IPS-20b (cell line): ENCODE measurements around the gene ASCC1.

Experiments used
- H3K27ac ChIP-seq: one replicate; pipeline ENCODE4 v1.5.1; 2013; ENCODE audit warnings: low read length
- H3K27me3 ChIP-seq: 2 replicates; pipeline ENCODE4 v1.6.1; 2013; ENCODE audit warnings: mild to moderate bottlenecking, low read length, inconsistent platforms; ENCODE audit not compliant: insufficient read depth
- H3K36me3 ChIP-seq: 2 replicates; pipeline ENCODE4 v1.6.1; 2013; ENCODE audit warnings: low read depth, mild to moderate bottlenecking, inconsistent platforms, low read length, moderate library complexity; ENCODE audit not compliant: insufficient read depth
- H3K4me1 ChIP-seq: 2 replicates; pipeline ENCODE4 v1.6.1; 2013; ENCODE audit warnings: mild to moderate bottlenecking, control low read depth, inconsistent platforms, low read length, moderate library complexity; ENCODE audit not compliant: insufficient read depth
- H3K4me3 ChIP-seq: 2 replicates; pipeline ENCODE4 v1.5.1; 2013; ENCODE audit warnings: mild to moderate bottlenecking, low read length, inconsistent platforms
- H3K9ac ChIP-seq: 2 replicates; pipeline ENCODE4 v1.6.1; 2013; ENCODE audit warnings: low read depth, mild to moderate bottlenecking, inconsistent platforms, low read length, moderate library complexity
- H3K9me3 ChIP-seq: 2 replicates; pipeline ENCODE4 v1.6.1; 2013; ENCODE audit warnings: mild to moderate bottlenecking, low read depth, low read length, inconsistent platforms; ENCODE audit not compliant: insufficient read depth

The ASCC1 gene

DNA sequence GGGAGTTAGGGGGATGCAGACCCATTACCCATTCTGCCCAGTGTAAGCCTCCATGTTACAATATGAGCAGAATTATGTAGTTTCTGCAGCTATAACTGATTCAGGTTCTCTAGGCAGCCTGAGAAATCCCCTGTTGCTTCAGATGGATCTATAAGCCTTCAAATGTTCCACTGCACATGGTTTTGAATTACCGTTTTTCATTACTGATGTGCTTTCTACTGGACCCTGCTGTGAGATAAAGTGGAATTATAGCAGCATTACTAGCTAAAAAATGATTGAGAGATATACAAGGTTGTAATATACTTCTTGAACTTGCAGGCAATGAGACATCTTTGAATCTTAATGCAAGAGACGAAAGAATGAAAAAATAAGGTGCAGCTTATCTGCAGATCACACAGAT, 38.6 kb downstream of the ASCC1 start:
- Histone ChIP-seq H3K27ac (no peak overlapping the region), H3K4me1 (no peaks in the 10 kb centered on the region)

GRCh38 chr10:72176701-72177100, 39.4 kb downstream of the ASCC1 start:
- Histone ChIP-seq H3K4me3 (no peak overlapping the region), H3K9me3 (no peaks in the 10 kb centered on the region), H3K9ac (no peak overlapping the region), H3K4me1 (no peaks in the 10 kb centered on the region), H3K27ac (no peak overlapping the region), H3K36me3 (peaks cover 15% of the 10 kb centered on the region; the same call in 1 of the 2 replicates), H3K27me3 (no peaks in the 10 kb centered on the region)

More for the DNA sequence above, 38.6 kb downstream of the ASCC1 start:
- Histone ChIP-seq H3K4me3 (no peak overlapping the region), H3K36me3 (peaks cover 15% of the 10 kb centered on the region; the same call in 1 of the 2 replicates), H3K9me3 (no peaks in the 10 kb centered on the region), H3K9ac (no peak overlapping the region), H3K27me3 (no peaks in the 10 kb centered on the region)

DNA sequence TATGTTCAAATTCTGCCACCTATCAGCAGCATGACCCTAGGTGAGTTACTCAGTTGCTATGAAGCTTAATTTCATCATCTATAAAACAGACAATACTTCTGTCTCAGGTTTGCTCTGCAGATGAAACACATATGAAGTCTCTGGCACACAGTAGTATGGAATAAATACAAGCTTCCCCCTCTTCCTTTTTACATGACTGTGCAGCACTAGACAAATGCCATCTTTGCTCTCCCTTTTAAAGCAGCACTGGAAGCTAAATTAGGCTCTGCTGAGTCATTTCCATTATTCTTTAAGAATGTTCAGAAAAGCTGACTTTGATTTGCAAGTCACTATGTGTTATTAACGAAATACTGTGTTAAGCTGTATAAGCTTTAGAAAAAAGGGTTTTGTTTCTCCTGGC, 40.9 kb downstream of the ASCC1 start:
- Histone ChIP-seq H3K9ac (no peak overlapping the region), H3K36me3 (peaks cover 15% of the 10 kb centered on the region; the same call in 1 of the 2 replicates), H3K9me3 (no peaks in the 10 kb centered on the region), H3K4me3 (no peak overlapping the region), H3K4me1 (no peaks in the 10 kb centered on the region), H3K27me3 (no peaks in the 10 kb centered on the region), H3K27ac (no peak overlapping the region)

DNA sequence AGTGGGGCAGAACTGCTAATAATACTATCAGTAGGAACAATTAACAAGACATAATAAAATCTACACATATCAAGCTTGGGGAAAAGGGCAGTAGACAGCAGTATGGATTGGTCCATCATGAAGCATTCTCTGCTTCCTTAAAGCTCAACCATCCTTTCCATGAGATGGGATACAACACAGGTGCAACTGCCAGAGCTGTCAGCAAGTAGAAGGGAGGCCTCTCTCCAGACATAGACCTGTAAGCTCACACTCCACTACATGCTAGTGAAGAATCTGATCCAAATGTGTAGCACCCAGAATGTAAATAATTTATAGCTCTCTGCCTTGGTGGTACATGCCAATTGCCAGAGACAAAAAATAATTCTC, 41.8 kb downstream of the ASCC1 start:
- Histone ChIP-seq H3K9me3 (no peaks in the 10 kb centered on the region), H3K9ac (no peak overlapping the region), H3K4me3 (no peak overlapping the region), H3K27me3 (no peaks in the 10 kb centered on the region), H3K36me3 (peaks cover 12% of the 10 kb centered on the region; the same call in 1 of the 2 replicates), H3K27ac (no peak overlapping the region), H3K4me1 (no peaks in the 10 kb centered on the region)

GRCh38 chr10:72173619-72174296, 42.3 kb downstream of the ASCC1 start:
- Histone ChIP-seq H3K9me3 (no peaks in the 10 kb centered on the region), H3K4me1 (no peaks in the 10 kb centered on the region), H3K27ac (no peak overlapping the region), H3K9ac (no peak overlapping the region), H3K4me3 (no peak overlapping the region), H3K27me3 (no peaks in the 10 kb centered on the region), H3K36me3 (peaks cover 11% of the 10 kb centered on the region; the same call in 1 of the 2 replicates)

DNA sequence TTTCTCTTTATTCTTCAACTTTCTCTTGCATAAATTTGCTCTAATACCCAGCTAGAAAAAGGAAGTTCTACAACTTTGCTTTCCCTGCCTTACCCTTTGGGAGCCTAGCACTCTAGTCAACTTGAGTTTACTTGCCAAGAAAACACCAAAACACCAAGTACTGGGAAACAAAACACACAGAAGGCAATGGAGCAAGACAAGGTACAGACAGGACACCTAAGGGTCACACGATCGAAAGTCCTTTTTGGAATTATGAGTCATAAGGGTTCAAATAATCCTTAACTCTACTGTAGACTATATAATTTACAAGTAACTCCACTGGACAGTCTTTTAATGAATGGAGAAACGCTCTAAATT, 42.8 kb downstream of the ASCC1 start:
- H3K27ac ChIP-seq, result no peak overlapping the region
- H3K4me1 ChIP-seq, result no peaks in the 10 kb centered on the region
- no peak overlapping the region for H3K9ac ChIP-seq

GRCh38 chr10:72171175-72171630, 44.9 kb downstream of the ASCC1 start:
- Histone ChIP-seq H3K27ac (no peak overlapping the region), H3K4me1 (no peaks in the 10 kb centered on the region), H3K9me3 (no peaks in the 10 kb centered on the region), H3K36me3 (no peaks in the 10 kb centered on the region), H3K4me3 (no peak overlapping the region), H3K9ac (no peak overlapping the region), H3K27me3 (no peaks in the 10 kb centered on the region)

More for the DNA sequence above, 42.8 kb downstream of the ASCC1 start:
- peaks cover 7% of the 10 kb centered on the region; the same call in 1 of the 2 replicates for H3K36me3 ChIP-seq
- no peaks in the 10 kb centered on the region for H3K9me3 ChIP-seq
- no peaks in the 10 kb centered on the region for H3K27me3 ChIP-seq
- H3K4me3 ChIP-seq, result no peak overlapping the region

- Histone ChIP-seq H3K27me3 (no peaks in the 10 kb centered on the region), H3K4me3 (no peak overlapping the region), H3K4me1 (no peaks in the 10 kb centered on the region), H3K27ac (no peak overlapping the region), H3K9ac (no peak overlapping the region), H3K9me3 (no peaks in the 10 kb centered on the region), H3K36me3 (no peaks in the 10 kb centered on the region)
Observed at GRCh38 chr10:72170733-72171132, 45.3 kb downstream of the ASCC1 start.

GRCh38 chr10:72170263-72170662, 45.8 kb downstream of the ASCC1 start:
- H3K27ac ChIP-seq, result no peak overlapping the region
- H3K36me3 ChIP-seq, result no peaks in the 10 kb centered on the region
- H3K4me1 ChIP-seq, result no peaks in the 10 kb centered on the region
- no peak overlapping the region for H3K4me3 ChIP-seq
- H3K9me3 ChIP-seq, result no peaks in the 10 kb centered on the region
- H3K9ac ChIP-seq, result no peak overlapping the region
- no peaks in the 10 kb centered on the region for H3K27me3 ChIP-seq

GRCh38 chr10:72167118-72167517, 49.0 kb downstream of the ASCC1 start:
- H3K27me3 ChIP-seq, result no peaks in the 10 kb centered on the region
- H3K9ac ChIP-seq, result no peak overlapping the region
- H3K4me1 ChIP-seq, result no peaks in the 10 kb centered on the region
- no peak overlapping the region for H3K27ac ChIP-seq
- no peaks in the 10 kb centered on the region for H3K9me3 ChIP-seq
- no peaks in the 10 kb centered on the region for H3K36me3 ChIP-seq
- no peak overlapping the region for H3K4me3 ChIP-seq

DNA sequence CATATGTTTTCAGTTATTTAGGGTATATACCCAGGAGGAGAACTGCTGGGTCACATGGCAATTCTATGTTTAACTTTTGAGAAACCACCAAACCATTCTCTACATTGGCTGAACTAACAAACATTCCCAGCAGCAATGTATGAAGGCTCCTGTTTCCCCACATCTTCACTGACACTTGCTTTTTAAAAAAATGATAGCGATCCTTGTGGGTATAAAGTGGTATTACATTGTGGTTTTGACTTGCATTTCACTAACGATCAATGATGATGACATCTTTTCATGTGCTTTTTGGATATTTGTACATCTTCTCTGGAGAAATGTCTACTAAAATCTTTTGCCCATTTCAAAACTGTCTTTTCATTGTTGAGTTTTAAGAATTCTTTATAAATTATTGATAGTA, 51.5 kb downstream of the ASCC1 start:
- Histone ChIP-seq H3K4me3 (no peak overlapping the region), H3K27ac (no peak overlapping the region), H3K9me3 (no peaks in the 10 kb centered on the region), H3K27me3 (no peaks in the 10 kb centered on the region), H3K36me3 (peaks cover 6% of the 10 kb centered on the region), H3K9ac (no peak overlapping the region), H3K4me1 (no peaks in the 10 kb centered on the region)

GRCh38 chr10:72162978-72163377, 53.1 kb downstream of the ASCC1 start:
- Histone ChIP-seq H3K27ac (no peak overlapping the region), H3K9me3 (no peaks in the 10 kb centered on the region), H3K36me3 (peaks cover 6% of the 10 kb centered on the region), H3K27me3 (no peaks in the 10 kb centered on the region), H3K4me3 (no peak overlapping the region), H3K4me1 (no peaks in the 10 kb centered on the region), H3K9ac (no peak overlapping the region)
